Prostate gland (tissue), 2 donors: ENCODE measurements around the gene PDILT. TPM values are rescaled to one million over a fixed set of nuclear protein-coding genes. Genes with fewer than 3 reads are reported as not detected.

ENCODE experiments used
- DNase-seq: peaks from one replicate; pipeline ENCODE4 v3.0.0-alpha.2; 2019; ENCODE audit warnings: low spot score
- H3K27ac ChIP-seq, 2 donors: fragments of 200-600 bp; sonication (generic); 2 replicates each; pipeline ENCODE4 v1.5.1; 2017 to 2019
- H3K27me3 ChIP-seq: fragments of 200-600 bp; sonication (generic); replicated peaks from 2 replicates; pipeline ENCODE4 v1.5.1; 2019; ENCODE audit not compliant: insufficient read depth
- H3K36me3 ChIP-seq, 2 donors: fragments of 200-600 bp; sonication (generic); 1 replicate in 1 of 2; 2 replicates in 1 of 2; pipeline versions ENCODE4 v1.5.1 to v1.8.1; 2017 to 2019
- H3K4me1 ChIP-seq: fragments of 200-600 bp; sonication (generic); replicated peaks from 2 replicates; pipeline ENCODE4 v1.5.1; 2019
- H3K4me3 ChIP-seq, 2 donors: fragments of 200-600 bp; sonication (generic); 2 replicates each; pipeline ENCODE4 v1.5.1; 2017 to 2019
- H3K9me3 ChIP-seq: fragments of 200-600 bp; sonication (generic); 2 replicates; pipeline ENCODE4 v1.5.1; 2017
- CTCF ChIP-seq, 4 experiments: fragments of 200-600 bp in 2 of 4; fragments of 450-650 bp in 2 of 4; sonication (generic) in 2 of 4; IDR thresholded peaks; 1 replicate in 3 of 4; 2 replicates in 1 of 4; pipeline ENCODE4 v1.5.1; 2016 to 2019; ENCODE audit warnings: antibody characterized with exemption in 4 of 4, mild to moderate bottlenecking in 2 of 4, moderate library complexity in 2 of 4
- POLR2A ChIP-seq: fragments of 450-650 bp; IDR thresholded peaks from one replicate; pipeline ENCODE4 v1.6.1; 2016; ENCODE audit warnings: antibody characterized with exemption, mild to moderate bottlenecking
- POLR2AphosphoS5 ChIP-seq: sonication (generic); formaldehyde crosslinking; IDR thresholded peaks from one replicate; pipeline ENCODE4 v1.6.1; 2017; ENCODE audit warnings: antibody characterized with exemption
- WGBS: methylation state at CpG from one replicate; pipeline ENCODE4 v1.1.5; 2018; 5-methylcytosine and 5-hydroxymethylcytosine counted together
- intact Hi-C: fragments of 100-400 bp; cut with DNase I; formaldehyde crosslinking; loops from one replicate; pipeline ENCODE4 v1.14.2; 2022
- total RNA-seq, 2 donors: library from RNA; depleted of rRNA; stranded (reverse); fragments of >200 nt; gene quantifications; one replicate each; pipeline ENCODE4 v1.1.0, GENCODE V29; 2016

Gene PDILT
- total RNA-seq, 2 donors from 2014 or later: 0.87 to 2.4 TPM

GRCh38 chr16:20320178-20320577 lies 84.4 kb downstream of the PDILT start:
- intact Hi-C loops: no loop called here
- TF ChIP-seq POLR2A: no peak
- no peak for TF ChIP-seq CTCF (IDR thresholded peaks at IDR 0.05)
- TF ChIP-seq POLR2AphosphoS5: no peak
- Histone ChIP-seq H3K4me3 (no peak overlapping the region), H3K27me3 (no peaks in the 10 kb centered on the region), H3K36me3 (no peaks in the 10 kb centered on the region), H3K4me1 (peaks cover 5% of the 10 kb centered on the region), H3K9me3 (no peaks in the 10 kb centered on the region), H3K27ac (no peak overlapping the region)
- 95% methylated on average over 2 of the region's 2 CpGs for WGBS
- no peak for DNase-seq

GRCh38 chr16:20319406-20319805 lies 85.1 kb downstream of the PDILT start:
- TF ChIP-seq POLR2A (no peak), POLR2AphosphoS5 (no peak), CTCF (IDR thresholded peaks at IDR 0.05) (no peak)
- WGBS: 92% methylated on average over 1 of the region's 1 CpG
- Histone ChIP-seq H3K27ac (no peak overlapping the region), H3K27me3 (no peaks in the 10 kb centered on the region), H3K36me3 (no peaks in the 10 kb centered on the region), H3K9me3 (no peaks in the 10 kb centered on the region), H3K4me1 (no peaks in the 10 kb centered on the region), H3K4me3 (no peak overlapping the region)
- intact Hi-C loops: no loop called here
- no peak for DNase-seq

GRCh38 chr16:20318437-20318836 lies 86.1 kb downstream of the PDILT start:
- no peaks in the 10 kb centered on the region for H3K27me3 ChIP-seq
- H3K9me3 ChIP-seq: no peaks in the 10 kb centered on the region
- peak; percentile 55 for TF ChIP-seq POLR2AphosphoS5
- TF ChIP-seq POLR2A: no peak
- H3K4me3 ChIP-seq: no peak overlapping the region
- DNase-seq: peak; percentile 38
- H3K4me1 ChIP-seq: no peaks in the 10 kb centered on the region
- intact Hi-C loops: no loop called here
- no peaks in the 10 kb centered on the region for H3K36me3 ChIP-seq
- no peak overlapping the region for H3K27ac ChIP-seq
- WGBS: 9% methylated on average over 3 of the region's 3 CpGs

- H3K36me3 ChIP-seq: no peaks in the 10 kb centered on the region
- 66% methylated on average over 7 of the region's 7 CpGs for WGBS
- no peak overlapping the region for H3K4me3 ChIP-seq
- TF ChIP-seq CTCF (IDR thresholded peaks at IDR 0.05) (no peak), POLR2A (no peak), POLR2AphosphoS5 (no peak)
- intact Hi-C loops: no loop called here
- H3K4me1 ChIP-seq: no peaks in the 10 kb centered on the region
- H3K9me3 ChIP-seq: no peaks in the 10 kb centered on the region
- H3K27ac ChIP-seq: no peak overlapping the region
- no peak for DNase-seq
- H3K27me3 ChIP-seq: no peaks in the 10 kb centered on the region
These were observed 86.5 kb downstream of the PDILT start for GRCh38 chr16:20318006-20318405.

- Histone ChIP-seq H3K4me3 (no peak overlapping the region), H3K27ac (no peak overlapping the region), H3K9me3 (no peaks in the 10 kb centered on the region), H3K27me3 (no peaks in the 10 kb centered on the region), H3K4me1 (no peaks in the 10 kb centered on the region), H3K36me3 (no peaks in the 10 kb centered on the region)
- no peak for TF ChIP-seq CTCF (IDR thresholded peaks at IDR 0.05)
- no peak for TF ChIP-seq POLR2AphosphoS5
- no peak for TF ChIP-seq POLR2A
- DNase-seq: no peak
- intact Hi-C loops: no loop called here
- WGBS: 51% methylated on average over 8 of the region's 8 CpGs
These were observed 87.4 kb downstream of the PDILT start for GRCh38 chr16:20317117-20317516.
